Parathyroid adenoma (tissue), 2 donors: ENCODE measurements around the gene FSD2.

Experiments
- H2AFZ ChIP-seq: fragments of 300-600 bp; sonication (generic); one replicate; pipeline ENCODE4 v1.7.0; 2017; ENCODE audit warnings: antibody characterized with exemption, mild to moderate bottlenecking
- H3K27ac ChIP-seq: fragments of 300-600 bp; sonication (generic); one replicate; pipeline ENCODE4 v1.7.0; 2017
- H3K27me3 ChIP-seq: fragments of 300-600 bp; sonication (generic); one replicate; pipeline ENCODE4 v1.7.0; 2017; ENCODE audit warnings: low read length; ENCODE audit not compliant: control insufficient read depth, insufficient read depth
- H3K36me3 ChIP-seq: fragments of 300-600 bp; sonication (generic); one replicate; pipeline ENCODE4 v1.7.0; 2017; ENCODE audit warnings: low read length; ENCODE audit not compliant: control insufficient read depth, insufficient read depth
- H3K4me1 ChIP-seq: fragments of 300-600 bp; sonication (generic); one replicate; pipeline ENCODE4 v1.7.0; 2017; ENCODE audit warnings: control low read depth
- H3K4me2 ChIP-seq: fragments of 300-600 bp; sonication (generic); one replicate; pipeline ENCODE4 v1.7.0; 2017; ENCODE audit warnings: low read length
- H3K4me3 ChIP-seq: fragments of 300-600 bp; sonication (generic); one replicate; pipeline ENCODE4 v1.7.0; 2017; ENCODE audit warnings: low read depth, low read length
- H3K79me2 ChIP-seq: fragments of 300-600 bp; sonication (generic); one replicate; pipeline ENCODE4 v1.7.0; 2017; ENCODE audit warnings: control low read depth
- H3K9ac ChIP-seq: fragments of 300-600 bp; sonication (generic); one replicate; pipeline ENCODE4 v1.7.0; 2017; ENCODE audit warnings: mild to moderate bottlenecking
- H3K9me3 ChIP-seq: fragments of 300-600 bp; sonication (generic); one replicate; pipeline ENCODE4 v1.7.0; 2017; ENCODE audit warnings: low read length; ENCODE audit not compliant: control insufficient read depth
- TF ChIP-seq, protein P1 (sequence below): fragments of 300-600 bp; sonication (generic); IDR thresholded peaks from one replicate; pipeline ENCODE4 v1.7.0; 2017; ENCODE audit warnings: antibody characterized with exemption, mild to moderate bottlenecking
- donor health status: primary hyperparathyroidism.

FSD2 gene

DNA sequence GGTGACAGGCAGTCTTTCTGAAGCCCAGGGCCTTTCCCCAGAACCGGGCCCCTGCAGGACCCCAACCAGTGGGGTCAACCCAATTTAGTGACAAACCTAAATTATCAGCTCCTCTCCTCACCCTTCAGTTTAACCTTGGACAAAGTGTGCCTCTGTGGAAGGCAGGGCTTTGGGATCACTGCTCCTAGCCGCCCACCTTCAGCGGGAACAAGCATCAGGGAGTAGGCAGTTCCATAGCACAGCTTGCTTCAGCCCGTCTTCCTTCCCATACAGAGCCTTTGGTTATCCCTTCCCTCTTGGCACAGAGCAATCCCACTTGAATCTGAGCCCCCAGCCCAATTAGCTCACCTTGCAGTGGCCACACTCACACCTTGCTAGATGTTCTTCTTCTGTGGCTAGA lies 90.9 kb downstream of the FSD2 start:
- no peaks in the 10 kb centered on the region for H3K79me2 ChIP-seq
- no peaks in the 10 kb centered on the region for H3K36me3 ChIP-seq
- TF ChIP-seq, protein P1, sequence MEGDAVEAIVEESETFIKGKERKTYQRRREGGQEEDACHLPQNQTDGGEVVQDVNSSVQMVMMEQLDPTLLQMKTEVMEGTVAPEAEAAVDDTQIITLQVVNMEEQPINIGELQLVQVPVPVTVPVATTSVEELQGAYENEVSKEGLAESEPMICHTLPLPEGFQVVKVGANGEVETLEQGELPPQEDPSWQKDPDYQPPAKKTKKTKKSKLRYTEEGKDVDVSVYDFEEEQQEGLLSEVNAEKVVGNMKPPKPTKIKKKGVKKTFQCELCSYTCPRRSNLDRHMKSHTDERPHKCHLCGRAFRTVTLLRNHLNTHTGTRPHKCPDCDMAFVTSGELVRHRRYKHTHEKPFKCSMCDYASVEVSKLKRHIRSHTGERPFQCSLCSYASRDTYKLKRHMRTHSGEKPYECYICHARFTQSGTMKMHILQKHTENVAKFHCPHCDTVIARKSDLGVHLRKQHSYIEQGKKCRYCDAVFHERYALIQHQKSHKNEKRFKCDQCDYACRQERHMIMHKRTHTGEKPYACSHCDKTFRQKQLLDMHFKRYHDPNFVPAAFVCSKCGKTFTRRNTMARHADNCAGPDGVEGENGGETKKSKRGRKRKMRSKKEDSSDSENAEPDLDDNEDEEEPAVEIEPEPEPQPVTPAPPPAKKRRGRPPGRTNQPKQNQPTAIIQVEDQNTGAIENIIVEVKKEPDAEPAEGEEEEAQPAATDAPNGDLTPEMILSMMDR: no peak
- no peaks in the 10 kb centered on the region for H3K4me1 ChIP-seq
- H2AFZ ChIP-seq: no peak overlapping the region
- no peaks in the 10 kb centered on the region for H3K9me3 ChIP-seq
- no peak overlapping the region for H3K27ac ChIP-seq
- no peak overlapping the region for H3K4me2 ChIP-seq
- H3K4me3 ChIP-seq: no peak overlapping the region
- H3K27me3 ChIP-seq: no peaks in the 10 kb centered on the region
- no peak overlapping the region for H3K9ac ChIP-seq

DNA sequence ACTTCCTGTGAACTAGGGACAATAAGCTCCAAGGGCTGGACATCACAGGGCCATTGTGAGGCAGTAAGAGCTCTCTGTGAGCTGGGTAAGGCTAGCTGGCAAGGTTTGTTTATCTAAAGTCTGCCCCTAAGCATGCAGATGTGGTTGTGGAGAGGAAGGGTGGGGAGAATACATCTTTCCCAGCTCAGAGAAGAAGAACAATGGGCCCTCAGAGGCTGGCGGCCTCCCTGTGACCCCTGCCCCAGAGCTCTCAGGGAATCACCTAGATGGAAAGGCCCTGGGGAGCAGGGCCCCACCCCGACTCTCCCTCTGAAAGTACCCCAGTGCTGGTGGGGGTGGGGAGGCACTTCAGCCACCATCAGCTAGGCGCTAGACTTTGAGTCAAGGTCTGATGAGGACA lies 91.9 kb downstream of the FSD2 start:
- H3K27me3 ChIP-seq: no peaks in the 10 kb centered on the region
- TF ChIP-seq, protein P1: no peak
- no peak overlapping the region for H3K27ac ChIP-seq
- no peak overlapping the region for H3K4me2 ChIP-seq
- no peak overlapping the region for H3K9ac ChIP-seq
- H3K36me3 ChIP-seq: no peaks in the 10 kb centered on the region
- no peaks in the 10 kb centered on the region for H3K4me1 ChIP-seq
- H3K4me3 ChIP-seq: no peak overlapping the region
- H3K79me2 ChIP-seq: no peaks in the 10 kb centered on the region
- H2AFZ ChIP-seq: no peak overlapping the region
- H3K9me3 ChIP-seq: no peaks in the 10 kb centered on the region

DNA sequence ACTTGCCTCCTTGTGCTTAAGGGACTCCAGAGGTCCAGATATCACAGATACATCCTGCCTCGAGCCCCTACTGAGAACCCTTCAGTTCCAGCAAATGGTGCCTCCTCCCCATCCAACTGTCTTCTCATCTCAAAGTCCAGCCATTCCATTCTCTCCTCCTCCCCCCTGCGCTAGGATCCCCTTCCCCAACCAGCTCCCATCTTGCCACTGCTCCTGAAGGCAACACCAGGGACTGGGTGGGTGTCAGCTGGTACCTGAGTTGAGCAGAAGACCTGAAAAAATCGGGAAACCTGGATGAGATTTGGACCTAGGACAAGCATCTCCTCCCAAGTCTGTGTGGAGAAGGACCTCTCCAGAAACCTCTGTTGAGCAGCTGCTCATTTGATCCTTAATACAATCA lies 93.8 kb downstream of the FSD2 start:
- H3K79me2 ChIP-seq: peaks cover 5% of the 10 kb centered on the region
- H3K36me3 ChIP-seq: no peaks in the 10 kb centered on the region
- TF ChIP-seq, protein P1: no peak
- H3K4me2 ChIP-seq: no peak overlapping the region
- H3K9me3 ChIP-seq: no peaks in the 10 kb centered on the region
- no peak overlapping the region for H2AFZ ChIP-seq
- no peaks in the 10 kb centered on the region for H3K4me1 ChIP-seq
- no peak overlapping the region for H3K27ac ChIP-seq
- no peak overlapping the region for H3K4me3 ChIP-seq
- no peaks in the 10 kb centered on the region for H3K27me3 ChIP-seq
- H3K9ac ChIP-seq: no peak overlapping the region

DNA sequence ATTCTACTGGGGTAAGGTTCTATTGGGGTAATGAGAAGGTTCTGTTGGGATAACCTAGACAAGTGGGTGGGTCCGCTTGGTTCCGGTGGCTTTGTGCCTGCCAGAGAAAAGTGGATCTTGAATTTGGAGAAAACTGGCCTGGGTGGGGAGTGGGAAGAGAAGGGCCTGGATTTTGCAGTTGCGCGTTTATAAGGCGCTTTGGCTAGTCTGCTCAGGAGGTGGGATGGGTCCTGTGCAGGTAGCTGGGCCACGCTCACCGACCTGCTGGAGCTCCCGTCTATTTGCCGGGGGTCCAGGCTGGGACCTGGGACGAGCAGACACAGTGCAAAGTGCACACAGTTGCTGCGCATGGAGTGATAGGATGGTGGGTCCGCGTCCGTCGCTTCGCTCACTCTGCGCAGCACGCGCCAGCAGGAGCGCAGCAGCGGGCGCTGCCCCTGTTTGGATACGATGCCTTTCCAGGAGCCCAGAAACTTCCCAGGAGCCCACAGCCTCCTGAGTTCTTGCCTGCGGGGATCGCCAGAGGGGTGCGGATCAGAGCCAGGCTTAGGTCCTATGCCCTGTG lies 94.9 kb downstream of the FSD2 start:
- H3K4me3 ChIP-seq: no peak overlapping the region
- H3K27me3 ChIP-seq: no peaks in the 10 kb centered on the region
- no peak overlapping the region for H3K9ac ChIP-seq
- H3K4me2 ChIP-seq: no peak overlapping the region
- H3K4me1 ChIP-seq: no peaks in the 10 kb centered on the region
- TF ChIP-seq, protein P1: no peak
- no peak overlapping the region for H3K27ac ChIP-seq
- H3K9me3 ChIP-seq: no peaks in the 10 kb centered on the region
- peaks cover 5% of the 10 kb centered on the region for H3K79me2 ChIP-seq
- H3K36me3 ChIP-seq: no peaks in the 10 kb centered on the region
- no peak overlapping the region for H2AFZ ChIP-seq

DNA sequence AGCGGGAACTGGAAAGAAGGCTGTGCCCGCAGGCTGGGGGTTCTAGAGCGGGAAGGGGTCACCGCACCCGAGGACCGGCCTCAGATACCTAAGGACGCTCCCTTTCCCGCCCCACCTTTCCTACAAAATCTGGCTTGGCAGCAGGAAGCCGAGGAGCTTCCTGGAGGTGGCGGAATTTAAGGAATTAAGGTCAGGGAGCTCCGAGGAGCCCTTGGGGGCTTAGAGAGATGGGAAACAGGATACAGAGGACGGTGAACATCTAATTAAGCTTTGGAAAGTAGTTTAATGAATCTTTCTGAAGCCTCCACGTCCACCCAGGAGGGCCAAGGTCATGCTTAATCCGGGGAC lies 95.7 kb downstream of the FSD2 start:
- Histone ChIP-seq H3K27ac (peak overlapping the region; percentile 89), H3K9ac (no peak overlapping the region)

More for the DNA sequence above, 95.7 kb downstream of the FSD2 start:
- H3K4me1 ChIP-seq: no peaks in the 10 kb centered on the region
- TF ChIP-seq, protein P1: no peak
- H3K79me2 ChIP-seq: peaks cover 5% of the 10 kb centered on the region
- peak overlapping the region; percentile 78 for H2AFZ ChIP-seq
- H3K4me3 ChIP-seq: peak overlapping the region; percentile 66
- H3K9me3 ChIP-seq: no peaks in the 10 kb centered on the region
- H3K36me3 ChIP-seq: no peaks in the 10 kb centered on the region
- peak overlapping the region; percentile 84 for H3K4me2 ChIP-seq
- no peaks in the 10 kb centered on the region for H3K27me3 ChIP-seq
